22Rv1 (cell line): ENCODE measurements around the gene MED19.
"Not testable (repeated sequence)": the region's sequence is repeated elsewhere in the genome, so short reads cannot be mapped to it uniquely, and the experiment has no call there.

Experiments
- H3K27ac ChIP-seq: fragments of 450-650 bp; 2 replicates; pipeline ENCODE4 v1.5.1; 2017
- ZFX ChIP-seq: fragments of 450-650 bp; IDR thresholded peaks from 2 replicates; pipeline ENCODE4 v1.6.1; 2017; ENCODE audit warnings: antibody characterized with exemption, borderline replicate concordance
- TF ChIP-seq, protein P1 (sequence below): fragments of 450-650 bp; IDR thresholded peaks from 2 replicates; pipeline ENCODE4 v1.5.1; 2017; ENCODE audit warnings: mild to moderate bottlenecking

Gene MED19

DNA sequence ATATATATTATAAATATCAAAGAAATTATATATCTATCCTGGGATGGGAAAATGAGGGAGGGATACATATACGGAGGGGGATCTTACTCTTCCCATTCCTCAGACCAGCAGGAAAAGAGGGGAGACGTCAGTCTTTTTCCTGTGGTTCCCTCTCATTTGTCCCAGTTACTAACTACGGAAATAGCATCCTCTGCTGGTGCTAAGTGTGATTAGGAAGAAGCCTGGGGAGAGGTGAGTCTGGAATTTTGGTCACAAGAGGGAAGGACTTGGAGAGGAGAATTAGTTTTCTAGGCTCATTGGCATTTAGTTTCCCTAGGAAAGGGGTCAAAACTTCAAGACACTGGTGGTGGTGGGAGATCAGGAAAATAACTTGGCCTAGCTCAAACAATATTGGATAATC lies 11.6 kb downstream of the MED19 start:
- TF ChIP-seq ZFX: no peak
- TF ChIP-seq, protein P1, sequence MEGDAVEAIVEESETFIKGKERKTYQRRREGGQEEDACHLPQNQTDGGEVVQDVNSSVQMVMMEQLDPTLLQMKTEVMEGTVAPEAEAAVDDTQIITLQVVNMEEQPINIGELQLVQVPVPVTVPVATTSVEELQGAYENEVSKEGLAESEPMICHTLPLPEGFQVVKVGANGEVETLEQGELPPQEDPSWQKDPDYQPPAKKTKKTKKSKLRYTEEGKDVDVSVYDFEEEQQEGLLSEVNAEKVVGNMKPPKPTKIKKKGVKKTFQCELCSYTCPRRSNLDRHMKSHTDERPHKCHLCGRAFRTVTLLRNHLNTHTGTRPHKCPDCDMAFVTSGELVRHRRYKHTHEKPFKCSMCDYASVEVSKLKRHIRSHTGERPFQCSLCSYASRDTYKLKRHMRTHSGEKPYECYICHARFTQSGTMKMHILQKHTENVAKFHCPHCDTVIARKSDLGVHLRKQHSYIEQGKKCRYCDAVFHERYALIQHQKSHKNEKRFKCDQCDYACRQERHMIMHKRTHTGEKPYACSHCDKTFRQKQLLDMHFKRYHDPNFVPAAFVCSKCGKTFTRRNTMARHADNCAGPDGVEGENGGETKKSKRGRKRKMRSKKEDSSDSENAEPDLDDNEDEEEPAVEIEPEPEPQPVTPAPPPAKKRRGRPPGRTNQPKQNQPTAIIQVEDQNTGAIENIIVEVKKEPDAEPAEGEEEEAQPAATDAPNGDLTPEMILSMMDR: no peak
- no peak overlapping the region for H3K27ac ChIP-seq

- no peak overlapping the region for H3K27ac ChIP-seq
- TF ChIP-seq ZFX: no peak
- TF ChIP-seq, protein P1: no peak
Measured at GRCh38 chr11:57699813-57700212, 12.2 kb downstream of the MED19 start.

DNA sequence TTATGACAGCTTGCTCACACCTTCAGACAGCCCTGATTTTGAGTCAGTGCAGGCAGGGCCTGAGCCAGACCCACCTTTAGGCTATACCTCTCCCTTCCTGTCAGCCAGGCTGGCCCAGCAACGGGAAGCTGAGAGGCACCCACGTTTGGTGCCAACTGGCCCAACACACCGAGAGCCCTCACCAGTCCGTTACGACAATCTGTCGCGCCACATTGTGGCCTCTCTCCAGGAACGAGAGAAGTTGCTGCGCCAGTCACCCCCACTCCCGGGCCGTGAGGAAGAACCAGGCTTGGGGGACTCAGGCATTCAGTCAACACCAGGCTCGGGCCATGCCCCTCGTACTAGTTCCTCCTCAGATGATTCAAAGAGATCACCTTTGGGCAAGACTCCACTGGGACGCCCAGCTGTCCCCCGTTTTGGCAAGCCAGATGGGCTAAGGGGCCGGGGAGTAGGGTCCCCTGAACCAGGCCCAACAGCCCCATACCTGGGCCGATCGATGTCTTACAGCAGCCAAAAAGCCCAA lies 13.1 kb downstream of the MED19 start:
- no peak for TF ChIP-seq ZFX
- TF ChIP-seq, protein P1: no peak
- no peak overlapping the region for H3K27ac ChIP-seq

DNA sequence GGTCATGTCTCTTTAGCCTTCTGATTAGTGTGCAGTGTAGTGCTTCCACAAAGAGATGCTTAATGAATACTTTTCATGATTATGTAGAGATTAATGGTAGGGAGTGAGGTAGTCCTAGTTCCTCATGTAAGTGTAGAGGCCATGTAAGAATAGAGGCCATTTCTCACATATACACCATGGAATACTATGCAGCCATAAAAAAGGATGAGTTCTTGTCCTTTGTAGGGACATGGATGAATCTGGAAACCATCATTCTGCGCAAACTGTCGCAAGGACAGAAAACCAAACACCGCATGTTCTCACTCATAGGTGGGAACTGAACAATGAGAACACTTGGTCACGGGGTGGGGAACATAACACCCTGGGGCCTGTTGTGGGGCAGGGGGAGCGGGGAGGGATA lies 21.5 kb downstream of the MED19 start:
- not testable (repeated sequence) for H3K27ac ChIP-seq

DNA sequence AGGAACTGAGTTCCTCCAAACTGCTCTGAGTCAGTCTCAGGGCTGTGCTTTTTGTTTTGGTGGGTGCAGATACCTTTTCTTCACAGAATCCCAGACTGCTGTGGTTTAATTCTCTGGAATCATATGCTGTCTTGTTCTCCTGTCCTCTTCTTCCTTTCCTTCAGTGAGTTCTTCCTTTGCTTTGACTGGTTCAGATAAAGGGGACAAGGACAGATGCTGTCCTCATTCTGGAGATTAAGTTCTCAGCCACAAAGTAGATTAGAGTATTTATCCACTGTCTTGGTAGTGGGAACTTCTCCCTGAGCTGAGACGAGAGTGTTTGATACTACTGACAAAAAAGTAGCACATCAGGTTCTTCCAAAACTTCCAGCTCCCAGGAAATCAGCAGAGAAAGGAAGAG lies 30.8 kb downstream of the MED19 start:
- TF ChIP-seq, protein P1: no peak
- TF ChIP-seq ZFX: no peak
- no peak overlapping the region for H3K27ac ChIP-seq

- H3K27ac ChIP-seq: no peak overlapping the region
- no peak for TF ChIP-seq ZFX
- TF ChIP-seq, protein P1: no peak
Measured at GRCh38 chr11:57680552-57680874, 31.5 kb downstream of the MED19 start.

GRCh38 chr11:57679396-57679795 lies 32.6 kb downstream of the MED19 start:
- TF ChIP-seq ZFX: no peak
- TF ChIP-seq, protein P1: no peak
- no peak overlapping the region for H3K27ac ChIP-seq
